Brain microvascular endothelial cell (primary cell): ENCODE data around the gene MYH7B.

ENCODE experiments used
- DNase-seq: peaks from one replicate; pipeline ENCODE4 v3.0.0-alpha.2; 2020
- H3K27ac ChIP-seq: fragments of 250-450 bp; sonication (Bioruptor Pico); 2 replicates; pipeline ENCODE4 v1.5.1; 2020; ENCODE audit warnings: mild to moderate bottlenecking, moderate library complexity
- H3K27me3 ChIP-seq: fragments of 250-450 bp; sonication (Bioruptor Pico); replicated peaks from 2 replicates; pipeline ENCODE4 v1.5.1; 2020; ENCODE audit warnings: mild to moderate bottlenecking
- H3K36me3 ChIP-seq: fragments of 250-450 bp; sonication (Bioruptor Pico); replicated peaks from 2 replicates; pipeline ENCODE4 v1.5.1; 2020; ENCODE audit warnings: mild to moderate bottlenecking
- H3K4me3 ChIP-seq: 2 replicates; pipeline ENCODE4 v1.5.1; 2011; ENCODE audit warnings: low read depth, mild to moderate bottlenecking, control low read depth, low read length, moderate library complexity
- in situ Hi-C: cut with HindIII; loops from 2 replicates; pipeline ENCODE4 v1.10.0; 2017; ENCODE audit warnings: low sequenced_read_pairs, low pct_ligation_motif_present
- TF ChIP-seq, protein P1 (sequence below): IDR thresholded peaks from 2 replicates; pipeline ENCODE4 v1.5.1; 2011; ENCODE audit warnings: low read depth, mild to moderate bottlenecking, moderate library complexity, low read length, control low read depth, inconsistent platforms; ENCODE audit errors: missing control alignments

MYH7B gene

DNA sequence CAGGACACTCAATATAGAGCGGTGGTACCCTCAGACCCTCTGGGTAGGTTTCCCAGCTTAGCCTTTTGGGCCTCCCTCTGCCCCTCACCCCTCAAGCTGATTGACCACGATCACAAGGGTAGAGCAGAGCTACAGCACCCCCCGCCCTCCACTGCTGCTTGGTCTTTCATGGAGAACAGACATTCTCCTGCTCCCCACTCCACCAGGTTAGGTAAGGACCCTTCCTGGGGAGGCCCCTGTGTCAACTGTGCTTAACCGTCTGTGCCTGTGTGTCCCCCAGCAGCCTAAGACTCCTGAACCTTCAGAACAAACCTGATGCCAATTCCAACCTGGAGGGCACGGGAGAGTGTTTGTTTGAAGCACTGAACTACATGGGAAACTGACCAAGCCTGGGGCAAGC lies 11.8 kb downstream of the MYH7B start:
- in situ Hi-C loops, result no loop called here
- no peak for DNase-seq
- TF ChIP-seq, protein P1, sequence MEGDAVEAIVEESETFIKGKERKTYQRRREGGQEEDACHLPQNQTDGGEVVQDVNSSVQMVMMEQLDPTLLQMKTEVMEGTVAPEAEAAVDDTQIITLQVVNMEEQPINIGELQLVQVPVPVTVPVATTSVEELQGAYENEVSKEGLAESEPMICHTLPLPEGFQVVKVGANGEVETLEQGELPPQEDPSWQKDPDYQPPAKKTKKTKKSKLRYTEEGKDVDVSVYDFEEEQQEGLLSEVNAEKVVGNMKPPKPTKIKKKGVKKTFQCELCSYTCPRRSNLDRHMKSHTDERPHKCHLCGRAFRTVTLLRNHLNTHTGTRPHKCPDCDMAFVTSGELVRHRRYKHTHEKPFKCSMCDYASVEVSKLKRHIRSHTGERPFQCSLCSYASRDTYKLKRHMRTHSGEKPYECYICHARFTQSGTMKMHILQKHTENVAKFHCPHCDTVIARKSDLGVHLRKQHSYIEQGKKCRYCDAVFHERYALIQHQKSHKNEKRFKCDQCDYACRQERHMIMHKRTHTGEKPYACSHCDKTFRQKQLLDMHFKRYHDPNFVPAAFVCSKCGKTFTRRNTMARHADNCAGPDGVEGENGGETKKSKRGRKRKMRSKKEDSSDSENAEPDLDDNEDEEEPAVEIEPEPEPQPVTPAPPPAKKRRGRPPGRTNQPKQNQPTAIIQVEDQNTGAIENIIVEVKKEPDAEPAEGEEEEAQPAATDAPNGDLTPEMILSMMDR, result no peak

DNA sequence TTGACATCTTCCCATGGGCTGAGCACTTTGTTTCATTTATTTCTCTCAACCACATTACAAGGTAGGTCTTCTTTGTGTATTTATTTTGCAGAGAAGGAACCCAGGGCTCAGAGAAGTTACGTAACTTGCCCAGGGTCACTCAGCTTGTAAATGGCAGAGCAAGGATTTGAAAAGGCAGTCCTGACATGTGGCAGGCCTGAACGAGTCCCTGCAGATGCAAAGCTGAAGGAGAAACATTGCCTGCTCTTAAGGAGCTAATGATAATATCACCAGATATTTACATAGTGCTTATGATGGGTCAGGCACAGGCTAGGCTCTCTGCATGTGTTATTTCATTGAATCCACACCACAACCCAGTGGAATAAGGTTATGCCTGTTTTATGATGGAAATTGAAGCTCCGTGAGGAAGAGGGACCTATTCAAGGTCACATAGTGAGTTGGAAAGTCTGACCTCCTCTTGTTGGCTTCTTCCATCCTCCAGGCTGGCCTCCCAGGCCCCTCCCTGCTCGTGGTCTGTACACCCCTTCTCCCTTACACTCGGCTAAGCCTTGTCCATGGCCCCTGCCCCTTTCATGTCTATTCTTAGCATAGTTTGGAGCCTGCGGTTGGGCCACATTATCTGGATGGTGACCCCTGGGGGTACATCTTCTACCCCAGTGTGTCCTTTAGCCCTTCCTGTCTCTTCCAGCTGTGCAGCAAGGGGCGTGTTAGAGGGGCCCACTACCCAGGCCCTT lies 12.5 kb downstream of the MYH7B start:
- Histone ChIP-seq H3K27me3 (no peaks in the 10 kb centered on the region), H3K27ac (no peak overlapping the region), H3K4me3 (no peak overlapping the region), H3K36me3 (no peaks in the 10 kb centered on the region)
- TF ChIP-seq, protein P1, result no peak
- in situ Hi-C loops, result no loop called here
- no peak for DNase-seq

More for the DNA sequence above, 11.8 kb downstream of the MYH7B start:
- H3K27ac ChIP-seq, result no peak overlapping the region
- no peaks in the 10 kb centered on the region for H3K27me3 ChIP-seq
- no peak overlapping the region for H3K4me3 ChIP-seq
- no peaks in the 10 kb centered on the region for H3K36me3 ChIP-seq

DNA sequence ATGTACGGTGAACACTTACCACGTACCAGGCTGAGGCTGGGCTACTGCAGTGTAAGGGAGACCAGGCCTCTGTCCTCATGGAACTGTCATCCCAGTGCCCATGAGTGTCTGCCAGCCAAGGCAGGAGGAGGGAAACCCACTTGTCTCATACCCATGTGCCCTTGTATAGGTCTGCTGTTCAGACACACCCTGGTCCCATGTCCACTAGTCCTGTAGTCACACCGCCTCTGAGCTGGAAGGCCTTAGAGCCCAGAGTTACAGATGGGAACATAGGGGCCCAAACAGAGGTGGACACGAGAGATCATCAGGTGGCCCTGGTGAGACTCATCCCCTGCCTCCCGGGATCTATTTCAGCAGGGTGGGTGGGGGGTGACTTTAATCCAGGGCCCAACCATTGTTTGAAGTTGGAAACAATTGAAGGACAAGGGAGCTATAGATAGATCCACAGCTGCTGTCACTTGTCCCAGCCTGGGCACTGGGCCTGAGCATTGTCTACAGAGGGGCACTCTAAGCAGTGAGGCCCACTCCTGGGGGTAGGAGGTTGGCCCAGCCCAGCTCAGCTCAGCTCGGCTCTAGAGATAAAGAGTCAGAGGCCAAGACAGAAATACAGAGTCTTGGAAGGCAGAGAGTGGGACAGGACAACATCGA lies 14.6 kb downstream of the MYH7B start:
- in situ Hi-C loops, result no loop called here
- no peaks in the 10 kb centered on the region for H3K36me3 ChIP-seq
- no peak for DNase-seq
- TF ChIP-seq, protein P1, result no peak
- no peak overlapping the region for H3K4me3 ChIP-seq
- no peak overlapping the region for H3K27ac ChIP-seq
- no peaks in the 10 kb centered on the region for H3K27me3 ChIP-seq

DNA sequence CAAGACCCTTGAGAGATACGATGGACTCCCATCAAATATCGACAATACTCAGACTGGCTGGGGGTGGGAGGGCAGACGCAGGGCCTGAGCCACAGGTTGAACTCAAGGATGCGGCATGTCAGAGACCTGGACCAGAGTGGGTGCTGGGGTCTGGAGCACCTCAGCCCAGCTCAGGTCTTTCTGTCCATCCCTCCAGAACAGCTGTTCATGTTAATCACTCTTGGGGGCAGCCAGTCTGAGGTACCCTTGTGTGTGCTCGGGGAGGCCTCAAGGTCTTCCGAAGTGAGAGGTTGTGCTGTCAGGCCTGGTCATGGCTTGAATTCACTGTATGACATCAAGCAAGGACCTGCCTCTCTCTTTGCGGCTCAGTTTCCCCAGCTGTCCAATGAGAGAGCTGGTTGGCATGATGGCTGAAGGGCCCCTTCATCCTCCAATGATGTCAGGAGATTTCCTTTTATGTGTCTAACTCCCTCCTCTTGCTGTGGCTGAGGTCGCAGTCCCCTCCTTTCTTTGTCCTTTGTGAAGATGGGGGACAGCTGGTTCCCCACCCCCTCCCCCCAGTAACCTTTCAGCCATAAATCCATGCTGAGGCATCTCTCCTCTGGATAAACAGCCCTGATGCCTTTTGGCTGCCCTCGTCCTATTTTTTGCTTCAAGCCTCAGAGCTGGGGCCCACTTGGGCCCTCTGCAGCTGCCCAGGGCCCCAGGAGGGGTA lies 15.3 kb downstream of the MYH7B start:
- no peak for DNase-seq
- in situ Hi-C loops, result no loop called here
- Histone ChIP-seq H3K27me3 (no peaks in the 10 kb centered on the region), H3K4me3 (no peak overlapping the region), H3K36me3 (no peaks in the 10 kb centered on the region), H3K27ac (no peak overlapping the region)
- TF ChIP-seq, protein P1, result no peak

DNA sequence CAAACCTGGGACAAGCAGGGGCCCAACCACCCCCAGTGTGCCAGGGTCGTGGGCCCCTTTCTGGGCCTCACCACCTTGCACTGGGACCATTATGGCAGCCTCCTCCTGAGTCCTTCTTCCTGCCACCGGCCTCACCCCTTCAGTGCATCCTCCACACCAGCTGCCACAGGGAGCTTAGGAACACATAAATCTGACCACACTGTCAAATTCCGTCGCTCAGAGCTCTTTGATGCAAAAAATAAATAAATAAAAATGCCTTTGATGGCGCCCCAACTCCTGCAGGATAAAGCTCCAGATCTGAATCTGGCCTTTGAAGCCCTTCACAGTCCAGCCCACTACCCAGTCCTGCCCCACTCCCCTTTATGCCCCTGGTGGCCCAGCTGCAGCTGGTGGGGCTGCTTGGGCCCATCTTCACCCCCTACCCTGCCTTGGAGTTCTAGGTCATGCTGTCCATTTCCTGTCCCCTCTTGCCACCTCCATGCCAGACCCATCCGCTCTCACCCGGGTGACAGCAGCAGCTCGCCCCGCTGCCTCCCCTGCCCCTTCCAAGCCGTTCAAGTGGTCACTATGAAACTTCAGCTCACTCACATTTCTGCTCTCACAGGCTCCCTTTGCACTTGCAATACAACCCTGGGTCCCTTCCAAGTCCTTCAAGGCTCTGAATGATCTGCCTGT lies 16.0 kb downstream of the MYH7B start:
- no peak for DNase-seq
- TF ChIP-seq, protein P1, result no peak
- Histone ChIP-seq H3K36me3 (no peaks in the 10 kb centered on the region), H3K4me3 (no peak overlapping the region), H3K27me3 (no peaks in the 10 kb centered on the region), H3K27ac (no peak overlapping the region)
- in situ Hi-C loops, result no loop called here
